ENCODE measurements around the gene CFAP251. TPM values are rescaled to one million over a fixed set of nuclear protein-coding genes. Genes with fewer than 3 reads are reported as not detected.

The CFAP251 gene
- total and polyA plus RNA-seq, 2 of the 8 experiments (the other 6 are each of a cell fraction or from before 2014, with no cell fraction given): 1.8 to 2.9 TPM

- TF ChIP-seq ASH2L (IDR thresholded peaks at IDR 0.05; ENCODE audit: low read length): no peak
- TF ChIP-seq ZNF274 (IDR thresholded peaks at IDR 0.05; ENCODE audit: borderline replicate concordance, extremely low read depth, low read length): no peak
- TF ChIP-seq SAP30 (IDR thresholded peaks at IDR 0.05; ENCODE audit: insufficient read depth, insufficient replicate concordance, low read length): no peak
- TF ChIP-seq TBP (IDR thresholded peaks at IDR 0.05; ENCODE audit: low read depth, low read length): no peak
- no peak for TF ChIP-seq CREB1 (IDR thresholded peaks at IDR 0.05)
Observed at GRCh38 chr12:121990114-121990647, 71.8 kb downstream of the CFAP251 start (continued).

Measured in H1 (cell line).